Mucosa of stomach (tissue), 1 donor: ENCODE data around the gene OSGIN1.

Experiments used
- H3K27me3 ChIP-seq: one replicate; pipeline ENCODE4 v1.7.0; 2013; ENCODE audit warnings: mild to moderate bottlenecking, low read length; ENCODE audit not compliant: control insufficient read depth, insufficient read depth
- H3K36me3 ChIP-seq: one replicate; pipeline ENCODE4 v1.7.0; 2013; ENCODE audit warnings: low read length; ENCODE audit not compliant: control insufficient read depth, insufficient read depth
- H3K4me1 ChIP-seq: one replicate; pipeline ENCODE4 v1.7.0; 2013; ENCODE audit warnings: mild to moderate bottlenecking, low read length; ENCODE audit not compliant: control insufficient read depth, insufficient read depth
- H3K4me3 ChIP-seq: one replicate; pipeline ENCODE4 v1.7.0; 2013; ENCODE audit warnings: low read length
- H3K9ac ChIP-seq: one replicate; pipeline ENCODE4 v1.7.0; 2013; ENCODE audit warnings: mild to moderate bottlenecking, low read length, moderate library complexity
- H3K9me3 ChIP-seq: one replicate; pipeline ENCODE4 v1.7.0; 2013; ENCODE audit warnings: mild to moderate bottlenecking, low read length, moderate library complexity; ENCODE audit not compliant: control insufficient read depth
- donor health status: Pancreatic carcinoma.

Gene OSGIN1

GRCh38 chr16:83967091-83967490 lies 14.1 kb downstream of the OSGIN1 start:
- H3K36me3 ChIP-seq: no peaks in the 10 kb centered on the region
- no peak overlapping the region for H3K4me3 ChIP-seq
- no peaks in the 10 kb centered on the region for H3K9me3 ChIP-seq
- H3K4me1 ChIP-seq: no peaks in the 10 kb centered on the region
- H3K27me3 ChIP-seq: peaks cover 7% of the 10 kb centered on the region
- H3K9ac ChIP-seq: no peak overlapping the region

DNA sequence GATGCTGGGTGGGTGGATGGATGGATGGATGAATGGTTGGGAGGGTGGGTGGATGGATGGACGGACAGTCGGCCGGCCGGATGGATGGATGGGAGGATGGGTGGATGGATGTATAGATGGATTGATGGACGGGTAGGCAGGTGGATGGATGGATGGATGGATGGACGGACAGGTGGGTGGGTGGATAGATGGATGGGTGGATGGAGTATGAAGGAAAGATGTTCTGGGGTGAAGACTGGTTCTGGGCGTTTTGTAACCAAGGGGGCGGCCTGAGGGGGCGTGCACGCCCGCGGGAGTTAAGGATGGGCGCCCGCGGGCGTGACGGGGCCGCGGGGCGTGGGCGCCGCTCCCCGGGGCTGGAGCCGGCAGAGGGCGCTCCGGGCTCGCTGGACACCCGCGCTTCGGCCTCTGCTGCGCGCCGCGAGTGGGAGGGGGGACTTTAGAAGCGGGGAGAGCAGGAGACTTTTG lies 14.8 kb downstream of the OSGIN1 start, which contains the start of gene NECAB2:
NECAB2 (plus strand) TSS at position 407 of the 468 bp plus-strand sequence. CDS start 405 bp downstream, outside the sequence.
- Histone ChIP-seq H3K36me3 (no peaks in the 10 kb centered on the region), H3K9me3 (no peaks in the 10 kb centered on the region), H3K27me3 (peaks cover 7% of the 10 kb centered on the region), H3K4me1 (no peaks in the 10 kb centered on the region), H3K9ac (no peak within 1 kb of the TSS), H3K4me3 (no peak within 1 kb of the TSS)

DNA sequence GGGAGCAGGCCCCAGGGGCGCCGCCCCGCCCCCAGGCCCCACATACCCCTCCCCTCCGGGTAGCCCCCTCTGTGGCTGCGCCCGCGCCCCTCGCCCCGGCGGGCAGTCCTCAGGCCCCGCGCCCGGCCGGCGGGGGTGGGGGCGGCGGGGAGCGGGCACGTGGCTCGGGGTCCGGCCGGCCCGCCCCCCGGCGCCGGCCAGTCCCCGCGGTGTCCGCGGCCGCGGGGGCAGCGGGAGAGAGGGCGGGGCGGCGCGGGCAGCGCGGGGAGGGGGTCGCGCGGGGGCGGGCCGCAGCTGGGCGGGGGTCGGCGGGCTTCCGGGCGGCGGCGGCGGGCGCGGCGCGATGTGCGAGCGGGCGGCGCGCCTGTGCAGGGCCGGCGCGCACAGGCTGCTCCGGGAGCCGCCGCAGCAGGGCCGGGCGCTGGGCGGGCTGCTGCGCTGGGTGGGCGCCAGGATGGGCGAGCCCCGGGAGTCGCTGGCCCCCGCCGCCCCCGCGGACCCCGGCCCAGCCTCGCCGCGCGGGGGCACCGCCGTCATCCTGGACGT lies 15.3 kb downstream of the OSGIN1 start:
- H3K4me3 ChIP-seq: no peak overlapping the region
- peaks cover 7% of the 10 kb centered on the region for H3K27me3 ChIP-seq
- no peak overlapping the region for H3K9ac ChIP-seq
- no peaks in the 10 kb centered on the region for H3K9me3 ChIP-seq
- H3K4me1 ChIP-seq: no peaks in the 10 kb centered on the region
- H3K36me3 ChIP-seq: no peaks in the 10 kb centered on the region

DNA sequence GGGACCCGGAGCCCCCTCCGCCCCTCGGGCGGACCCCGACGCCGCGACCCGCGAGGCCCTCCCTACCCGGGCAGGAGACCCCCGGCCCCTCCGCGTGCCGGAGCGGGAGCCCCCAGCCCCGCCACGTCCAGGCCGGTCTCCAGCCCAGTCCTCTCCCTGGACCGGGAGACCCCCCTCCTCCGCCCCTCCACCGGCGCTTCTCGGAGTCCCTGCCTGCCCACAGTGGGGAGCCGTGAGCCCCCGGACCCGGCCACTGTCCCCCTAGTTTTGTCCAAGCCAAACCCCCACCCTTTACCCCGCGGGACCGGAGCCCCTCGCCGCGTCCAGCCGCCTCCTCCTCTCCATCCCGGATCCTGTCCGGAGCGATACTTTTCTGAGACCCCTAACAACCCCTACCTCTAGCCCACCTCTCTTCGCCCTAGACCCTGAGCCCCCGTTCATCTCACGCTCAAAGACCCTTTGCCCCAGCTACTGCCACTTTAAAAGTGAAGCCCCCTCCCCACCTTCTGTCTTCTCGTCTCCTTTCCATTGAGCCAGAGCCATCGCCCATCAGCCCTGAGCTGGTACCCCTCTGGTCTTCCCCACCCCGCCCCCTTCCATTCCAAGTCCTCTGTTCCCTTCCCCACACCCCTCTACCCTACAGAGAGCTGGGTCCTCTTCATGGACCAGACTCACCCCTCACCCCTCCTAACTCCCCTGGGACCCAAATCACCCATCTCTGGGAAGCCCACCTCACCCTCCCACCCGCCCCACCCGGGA lies 16.0 kb downstream of the OSGIN1 start:
- H3K36me3 ChIP-seq: no peaks in the 10 kb centered on the region
- no peak overlapping the region for H3K9ac ChIP-seq
- peaks cover 7% of the 10 kb centered on the region for H3K27me3 ChIP-seq
- no peaks in the 10 kb centered on the region for H3K4me1 ChIP-seq
- H3K9me3 ChIP-seq: no peaks in the 10 kb centered on the region
- H3K4me3 ChIP-seq: no peak overlapping the region

DNA sequence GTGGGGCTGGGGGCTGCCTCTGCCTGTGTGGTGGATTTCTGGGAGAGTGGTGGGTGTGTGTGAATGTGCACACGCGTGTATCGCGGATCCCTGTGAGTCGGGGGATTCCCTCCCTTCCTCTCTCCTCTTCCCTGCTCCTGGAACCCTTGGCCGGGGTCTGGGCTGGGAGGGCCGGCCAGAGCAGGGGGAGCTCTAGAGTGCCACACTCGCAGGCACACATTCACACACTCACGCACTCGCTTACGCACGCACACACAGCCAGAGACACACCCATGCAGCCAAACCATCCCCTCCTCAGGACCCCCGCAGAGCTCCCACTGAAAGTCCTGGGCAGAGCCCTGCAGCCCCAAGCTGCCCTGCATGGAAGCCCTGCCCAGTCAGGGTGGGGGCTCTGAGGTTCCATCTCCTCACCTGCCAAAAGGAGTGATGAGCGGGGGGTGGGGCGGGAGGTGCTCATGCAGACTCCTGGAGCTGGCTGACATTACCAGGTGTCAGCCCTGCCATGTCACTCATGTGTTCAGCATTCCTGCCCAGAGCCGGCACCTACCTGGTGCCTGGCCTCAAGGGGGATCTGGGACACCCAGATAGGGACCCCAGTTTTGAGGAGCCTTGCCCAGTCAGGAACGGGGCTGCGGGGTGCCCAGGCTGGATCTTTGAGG lies 16.9 kb downstream of the OSGIN1 start:
- H3K36me3 ChIP-seq: no peaks in the 10 kb centered on the region

DNA sequence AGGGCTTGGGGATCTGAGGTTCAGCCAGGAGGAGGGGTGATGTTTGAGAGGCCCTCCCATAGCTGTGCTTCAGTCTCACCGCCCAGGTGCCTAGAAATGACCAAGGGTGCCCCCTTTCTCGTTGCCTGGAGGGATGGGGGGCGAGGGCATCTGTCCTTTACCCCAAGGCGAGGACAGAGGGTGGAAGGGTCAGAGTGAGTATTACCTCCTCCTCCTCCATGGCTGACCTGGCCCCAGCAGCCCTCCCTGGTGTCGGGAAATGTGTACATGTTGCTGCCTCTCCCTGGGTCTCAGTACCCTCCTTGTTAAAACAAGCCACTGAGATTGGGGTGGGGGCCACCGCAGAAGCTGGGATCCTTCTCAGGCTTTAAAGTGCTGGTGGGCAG lies 17.4 kb downstream of the OSGIN1 start:
- Histone ChIP-seq H3K4me1 (no peaks in the 10 kb centered on the region), H3K4me3 (no peak overlapping the region), H3K36me3 (no peaks in the 10 kb centered on the region), H3K9ac (no peak overlapping the region), H3K27me3 (peaks cover 7% of the 10 kb centered on the region), H3K9me3 (no peaks in the 10 kb centered on the region)

More for the DNA sequence above, 16.9 kb downstream of the OSGIN1 start:
- H3K9me3 ChIP-seq: no peaks in the 10 kb centered on the region
- H3K9ac ChIP-seq: no peak overlapping the region
- peaks cover 7% of the 10 kb centered on the region for H3K27me3 ChIP-seq
- no peak overlapping the region for H3K4me3 ChIP-seq
- H3K4me1 ChIP-seq: no peaks in the 10 kb centered on the region

DNA sequence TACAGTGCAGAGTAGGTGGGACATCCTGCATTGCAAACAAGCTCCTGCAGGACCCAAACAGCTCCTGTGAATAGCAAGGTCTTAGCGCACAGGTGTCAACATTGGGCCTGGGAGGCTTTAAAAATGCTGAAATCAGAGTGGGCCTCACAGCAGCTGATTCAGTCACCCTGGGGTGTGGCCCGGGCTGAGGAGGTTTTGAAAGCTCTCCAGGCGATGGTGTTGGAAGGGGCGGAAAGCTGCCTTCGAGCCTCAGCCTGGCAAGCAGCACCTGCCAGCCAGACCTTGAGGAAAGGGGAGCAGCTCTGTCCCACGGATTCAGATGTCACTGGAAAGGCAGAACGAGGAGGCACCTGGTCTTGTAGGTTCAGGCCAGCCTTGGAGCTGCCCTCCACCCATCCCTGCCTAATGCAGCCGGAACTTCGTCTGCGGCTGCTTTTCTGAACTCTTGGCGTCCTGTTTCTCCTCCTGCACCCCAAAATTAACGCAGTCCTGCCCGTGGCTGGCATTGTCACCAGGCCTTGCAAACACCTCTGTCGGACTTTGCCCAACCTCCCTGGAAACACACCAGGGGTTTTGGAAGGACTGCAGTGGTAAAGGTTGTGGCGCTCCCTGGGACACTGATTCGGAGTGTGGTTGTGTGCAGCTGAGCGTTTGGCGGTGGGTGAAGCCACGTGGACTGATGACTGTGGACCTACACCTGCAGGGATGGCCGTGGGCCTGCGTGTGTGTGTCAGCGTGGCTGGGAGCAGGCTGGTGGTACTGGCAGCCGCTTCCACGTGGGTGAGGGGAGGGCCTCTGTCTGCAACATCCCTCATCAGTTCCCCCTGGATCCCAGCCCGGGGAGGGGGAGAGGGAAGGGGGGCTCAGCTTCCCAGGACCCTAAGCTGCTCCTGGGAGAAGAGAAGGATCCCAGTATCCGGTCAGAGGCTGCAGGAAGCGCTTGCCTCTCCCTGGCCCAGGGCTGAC lies 18.4 kb downstream of the OSGIN1 start:
- Histone ChIP-seq H3K36me3 (no peaks in the 10 kb centered on the region), H3K27me3 (peaks cover 7% of the 10 kb centered on the region), H3K9ac (no peak overlapping the region), H3K4me1 (no peaks in the 10 kb centered on the region), H3K9me3 (no peaks in the 10 kb centered on the region), H3K4me3 (no peak overlapping the region)

GRCh38 chr16:83972256-83973008 lies 19.4 kb downstream of the OSGIN1 start:
- Histone ChIP-seq H3K4me1 (no peaks in the 10 kb centered on the region), H3K27me3 (peaks cover 7% of the 10 kb centered on the region), H3K4me3 (no peak overlapping the region), H3K36me3 (no peaks in the 10 kb centered on the region), H3K9ac (no peak overlapping the region), H3K9me3 (no peaks in the 10 kb centered on the region)

GRCh38 chr16:83973077-83973476 lies 20.0 kb downstream of the OSGIN1 start:
- Histone ChIP-seq H3K27me3 (peaks cover 7% of the 10 kb centered on the region), H3K9ac (no peak overlapping the region), H3K36me3 (no peaks in the 10 kb centered on the region), H3K4me3 (no peak overlapping the region), H3K4me1 (no peaks in the 10 kb centered on the region), H3K9me3 (no peaks in the 10 kb centered on the region)

DNA sequence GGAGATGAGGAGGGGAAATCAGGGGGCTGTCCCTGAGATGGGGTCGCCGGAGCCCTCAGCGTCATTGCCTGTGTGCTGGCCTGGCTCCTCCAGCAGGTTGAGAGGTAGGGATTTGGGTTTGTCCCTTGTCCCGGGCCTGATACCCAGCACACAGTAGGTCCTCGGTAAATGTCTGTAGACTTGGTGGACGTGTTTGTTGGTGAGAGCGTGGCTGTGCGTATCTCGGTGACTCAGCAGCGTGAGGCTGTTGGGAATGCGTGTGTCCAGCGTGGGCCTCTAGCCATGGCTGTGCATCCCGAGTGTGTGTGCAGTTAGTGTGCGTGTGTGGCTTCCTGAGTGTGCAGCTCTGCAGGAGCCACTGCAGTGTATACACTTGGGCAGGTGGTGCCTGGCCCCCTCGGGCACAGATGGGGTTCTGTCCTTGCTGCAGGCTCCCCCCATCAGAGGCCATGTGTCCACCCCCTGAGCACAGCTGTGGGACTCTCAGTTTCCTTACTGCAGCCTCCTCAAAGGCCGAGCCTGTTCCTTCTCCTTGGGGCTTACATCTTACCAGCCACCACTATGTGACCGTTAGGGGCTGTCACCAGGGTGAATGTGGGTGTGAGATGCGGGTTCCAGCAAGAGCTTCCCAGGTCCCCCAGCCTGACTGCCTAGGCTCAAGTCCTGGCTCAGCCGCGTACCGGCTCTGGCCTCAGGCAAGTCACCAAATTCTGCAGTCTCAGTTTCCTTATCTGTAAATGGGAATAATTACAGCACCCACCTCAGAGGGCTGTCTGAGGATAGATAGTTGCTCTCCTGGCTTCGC lies 20.7 kb downstream of the OSGIN1 start:
- H3K36me3 ChIP-seq: no peaks in the 10 kb centered on the region
- H3K9ac ChIP-seq: no peak overlapping the region
- no peaks in the 10 kb centered on the region for H3K4me1 ChIP-seq
- no peaks in the 10 kb centered on the region for H3K9me3 ChIP-seq
- H3K4me3 ChIP-seq: no peak overlapping the region
- H3K27me3 ChIP-seq: peaks cover 6% of the 10 kb centered on the region
